Type B pancreatic cell (in vitro differentiated cells): Measurements from ENCODE around the gene ITGAD. TPM values are rescaled to one million over a fixed set of nuclear protein-coding genes. Genes with fewer than 3 reads are reported as not detected.

ENCODE experiments used
- DNase-seq: peaks from one replicate; pipeline ENCODE4 v3.0.0; 2021; ENCODE audit warnings: mixed read lengths; ENCODE audit not compliant: unreplicated experiment; ENCODE audit errors: extremely low spot score
- H3K27ac Mint-ChIP-seq: 2 replicates; pipeline ENCODE4 v1.8.0; 2021; ENCODE audit warnings: mild to moderate bottlenecking, mixed read lengths
- H3K27me3 Mint-ChIP-seq: 2 replicates; pipeline ENCODE4 v1.8.0; 2021; ENCODE audit warnings: mixed read lengths
- H3K36me3 Mint-ChIP-seq: 2 replicates; pipeline ENCODE4 v1.8.0; 2021; ENCODE audit warnings: mixed read lengths
- H3K4me1 Mint-ChIP-seq: one replicate; pipeline ENCODE4 v1.8.0; 2021; ENCODE audit warnings: mixed read lengths; ENCODE audit not compliant: unreplicated experiment
- H3K4me3 Mint-ChIP-seq: 2 replicates; pipeline ENCODE4 v1.8.0; 2021; ENCODE audit warnings: mild to moderate bottlenecking, mixed read lengths
- H3K9me3 Mint-ChIP-seq: 2 replicates; pipeline ENCODE4 v1.8.0; 2021; ENCODE audit warnings: mixed read lengths
- total RNA-seq: library from RNA; stranded (reverse); gene quantifications from 2 replicates; pipeline ENCODE4 v1.2.1, GENCODE V29; 2021; ENCODE audit warnings: low replicate concordance
- TF ChIP-seq, protein P1 (sequence below): fragments of 200-600 bp; sonication (generic); conservative IDR thresholded peaks from 2 replicates; pipeline ENCODE4 v1.5.0; 2021; ENCODE audit warnings: antibody characterized with exemption, mild to moderate bottlenecking

Gene ITGAD
- total RNA-seq, 1 donor from 2014 or later = not detected

DNA sequence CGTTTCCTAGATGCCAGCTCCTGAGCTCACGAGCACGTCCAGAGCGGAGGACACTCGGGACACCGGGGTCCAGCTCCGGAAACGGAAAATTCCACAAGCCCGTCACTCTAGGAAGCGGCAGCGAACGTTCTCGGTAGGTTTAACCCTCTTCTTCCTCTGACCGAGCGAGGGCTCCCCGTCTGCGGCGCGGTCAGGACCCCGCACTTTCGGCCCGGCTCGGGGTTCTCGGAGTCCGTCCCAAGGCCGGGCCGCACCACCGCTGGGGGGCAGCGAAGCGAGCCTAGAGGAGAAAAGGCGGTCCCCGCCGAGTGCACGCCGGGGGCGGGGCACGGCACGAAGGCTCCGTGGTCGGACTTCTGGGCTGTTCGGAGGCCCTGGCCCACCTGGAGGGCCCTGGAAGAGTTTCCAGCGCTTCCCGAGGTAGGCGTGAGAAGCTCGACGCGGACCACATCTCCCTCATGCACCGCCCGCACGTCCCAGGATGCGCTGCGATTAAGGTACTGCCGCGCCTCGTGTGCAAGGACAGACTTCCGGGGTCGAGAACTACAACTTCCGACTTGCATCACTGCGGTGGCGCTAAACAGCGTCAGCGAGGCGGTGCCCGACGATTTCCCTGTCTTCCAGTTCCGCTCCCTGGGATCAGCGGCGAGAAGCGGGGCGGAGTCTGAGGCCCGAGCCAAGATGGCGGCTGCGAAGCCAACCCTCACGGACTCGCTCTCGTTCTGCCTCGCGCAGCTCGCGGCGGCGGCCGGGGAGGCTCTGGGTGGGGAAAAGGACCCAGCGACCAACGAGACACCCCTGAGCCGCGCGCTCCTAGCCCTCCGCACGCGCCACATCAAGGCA lies 65.9 kb downstream of the ITGAD start, which contains the start of gene ARMC5:
Gene ARMC5, plus strand, starts transcription at position 658 of the 843 bp plus-strand sequence. Its CDS starts 24 bp downstream, at position 682.
- TF ChIP-seq, protein P1, sequence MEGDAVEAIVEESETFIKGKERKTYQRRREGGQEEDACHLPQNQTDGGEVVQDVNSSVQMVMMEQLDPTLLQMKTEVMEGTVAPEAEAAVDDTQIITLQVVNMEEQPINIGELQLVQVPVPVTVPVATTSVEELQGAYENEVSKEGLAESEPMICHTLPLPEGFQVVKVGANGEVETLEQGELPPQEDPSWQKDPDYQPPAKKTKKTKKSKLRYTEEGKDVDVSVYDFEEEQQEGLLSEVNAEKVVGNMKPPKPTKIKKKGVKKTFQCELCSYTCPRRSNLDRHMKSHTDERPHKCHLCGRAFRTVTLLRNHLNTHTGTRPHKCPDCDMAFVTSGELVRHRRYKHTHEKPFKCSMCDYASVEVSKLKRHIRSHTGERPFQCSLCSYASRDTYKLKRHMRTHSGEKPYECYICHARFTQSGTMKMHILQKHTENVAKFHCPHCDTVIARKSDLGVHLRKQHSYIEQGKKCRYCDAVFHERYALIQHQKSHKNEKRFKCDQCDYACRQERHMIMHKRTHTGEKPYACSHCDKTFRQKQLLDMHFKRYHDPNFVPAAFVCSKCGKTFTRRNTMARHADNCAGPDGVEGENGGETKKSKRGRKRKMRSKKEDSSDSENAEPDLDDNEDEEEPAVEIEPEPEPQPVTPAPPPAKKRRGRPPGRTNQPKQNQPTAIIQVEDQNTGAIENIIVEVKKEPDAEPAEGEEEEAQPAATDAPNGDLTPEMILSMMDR = peak; percentile 59
- peak within 1 kb of the TSS; percentile 89 for H3K4me3 Mint-ChIP-seq
- no peaks in the 10 kb centered on the region for H3K36me3 Mint-ChIP-seq
- H3K27ac Mint-ChIP-seq = peak within 1 kb of the TSS; percentile 89
- no peaks in the 10 kb centered on the region for H3K9me3 Mint-ChIP-seq
- H3K27me3 Mint-ChIP-seq = no peaks in the 10 kb centered on the region
- DNase-seq = peak; percentile 96
- H3K4me1 Mint-ChIP-seq = peaks cover 22% of the 10 kb centered on the region

DNA sequence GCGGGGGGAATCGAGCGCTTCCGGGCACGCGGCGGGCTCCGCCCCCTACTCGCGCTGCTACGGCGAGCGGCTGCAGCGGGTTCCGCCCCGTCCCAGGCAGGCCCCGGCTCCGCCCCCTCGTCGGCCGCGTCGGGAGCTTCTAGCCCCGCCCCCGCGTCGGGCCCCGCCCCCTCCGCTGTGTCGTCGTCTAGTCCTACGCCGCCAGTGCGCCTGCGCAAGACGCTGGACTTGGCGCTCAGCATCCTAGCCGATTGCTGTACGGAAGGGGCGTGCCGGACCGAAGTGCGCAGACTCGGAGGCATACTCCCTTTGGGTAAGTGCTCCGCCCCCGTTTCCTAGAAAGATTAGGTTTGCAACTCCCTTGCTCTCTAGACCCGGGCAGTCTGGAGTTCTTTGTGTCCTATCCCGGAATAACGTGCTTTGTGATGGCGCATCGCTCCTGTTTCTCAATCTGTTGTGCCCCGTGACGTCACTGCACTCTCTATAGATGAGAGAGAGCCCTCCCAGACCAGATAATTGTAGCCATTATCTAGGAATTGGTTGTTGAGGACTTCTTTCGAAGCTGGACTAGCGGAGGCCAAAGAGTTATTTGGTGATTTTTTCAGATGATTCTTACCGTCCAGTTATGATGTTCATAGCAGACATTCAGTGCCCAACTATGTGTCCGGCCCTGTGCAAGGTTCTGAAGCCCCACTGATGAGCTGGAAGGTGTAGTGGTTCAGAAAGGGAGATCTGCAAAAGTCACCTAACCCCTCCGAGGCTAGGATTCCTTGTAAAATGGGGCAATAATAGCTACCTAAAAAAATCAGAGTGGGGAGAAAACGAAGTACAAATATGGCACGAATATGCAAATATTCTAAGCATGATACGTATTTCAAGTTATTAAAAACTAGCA lies 66.8 kb downstream of the ITGAD start:
- Mint-ChIP-seq H3K9me3 (no peaks in the 10 kb centered on the region), H3K36me3 (no peaks in the 10 kb centered on the region), H3K4me3 (peak overlapping the region; percentile 89), H3K4me1 (peaks cover 21% of the 10 kb centered on the region), H3K27ac (peak overlapping the region; percentile 89), H3K27me3 (no peaks in the 10 kb centered on the region)
- TF ChIP-seq, protein P1 = no peak
- DNase-seq = peak; percentile 100

DNA sequence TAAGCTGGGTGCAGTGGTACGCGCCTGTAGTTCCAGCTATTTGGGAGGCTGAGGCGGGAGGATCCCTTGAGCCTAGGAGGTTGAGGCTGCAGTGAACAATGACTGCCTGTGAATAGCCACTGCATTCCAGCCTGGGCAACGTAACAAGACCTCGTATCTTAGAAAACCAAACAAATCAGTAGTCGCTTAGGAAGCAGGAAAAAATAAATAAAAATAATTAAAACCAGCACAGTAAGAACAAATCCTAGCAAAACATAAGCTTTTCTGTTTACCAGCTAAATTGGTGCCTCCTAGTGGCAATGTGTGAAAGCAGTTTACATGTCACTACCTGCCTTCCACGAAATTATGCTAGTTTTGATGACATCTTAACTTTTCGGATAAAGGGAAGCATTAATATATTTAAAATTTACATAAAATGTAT lies 67.5 kb downstream of the ITGAD start:
- Mint-ChIP-seq H3K4me1 (peaks cover 16% of the 10 kb centered on the region), H3K36me3 (no peaks in the 10 kb centered on the region), H3K9me3 (no peaks in the 10 kb centered on the region), H3K27ac (peak overlapping the region; percentile 89), H3K27me3 (no peaks in the 10 kb centered on the region), H3K4me3 (peak overlapping the region; percentile 89)
- no peak for DNase-seq
- TF ChIP-seq, protein P1 = peak; percentile 78

- Mint-ChIP-seq H3K4me1 (peaks cover 13% of the 10 kb centered on the region), H3K9me3 (no peaks in the 10 kb centered on the region), H3K4me3 (peak overlapping the region; percentile 2), H3K27ac (no peak overlapping the region), H3K36me3 (no peaks in the 10 kb centered on the region), H3K27me3 (no peaks in the 10 kb centered on the region)
- TF ChIP-seq, protein P1 = no peak
- DNase-seq = no peak
These were observed 68.2 kb downstream of the ITGAD start for GRCh38 chr16:31461201-31461920.
